Right lung (tissue), 5 donors: Measurements from ENCODE around the gene RBM47. TPM values are rescaled to one million over a fixed set of nuclear protein-coding genes. Genes with fewer than 3 reads are reported as not detected.
"Not testable (repeated sequence)": the region's sequence is repeated elsewhere in the genome, so short reads cannot be mapped to it uniquely, and the experiment has no call there.

Source experiments
- DNase-seq, 2 donors: peaks; one replicate each; pipeline ENCODE4 v3.0.0-alpha.2; 2013
- polyA plus RNA-seq, 5 donors: library from polyadenylated mRNA; unstranded; fragments of 120-200 nt; gene quantifications; one replicate each; pipeline versions ENCODE4 v1.2.1 to v1.2.3, GENCODE V29; 2013; ENCODE audit warnings: inconsistent platforms in 1 of 5, low replicate concordance in 1 of 5; ENCODE audit not compliant: insufficient read length in 5 of 5, insufficient read depth in 1 of 5

Gene RBM47
- polyA plus RNA-seq, 5 donors = 21.4 to 30.8 (median 25.9) TPM

GRCh38 chr4:40563401-40563800, 66.3 kb downstream of the RBM47 start:
- no peak for DNase-seq

- no peak for DNase-seq
These were observed 67.0 kb downstream of the RBM47 start for GRCh38 chr4:40562681-40563080.

GRCh38 chr4:40562208-40562607, 67.5 kb downstream of the RBM47 start:
- no peak for DNase-seq

GRCh38 chr4:40561543-40562177, 68.0 kb downstream of the RBM47 start:
- DNase-seq = not testable (repeated sequence)

- DNase-seq = no peak
These were observed 69.8 kb downstream of the RBM47 start for GRCh38 chr4:40559585-40560465.

- DNase-seq = no peak
These were observed 71.9 kb downstream of the RBM47 start for GRCh38 chr4:40557736-40558135.

GRCh38 chr4:40555176-40555900, 74.3 kb downstream of the RBM47 start:
- no peak for DNase-seq

GRCh38 chr4:40554641-40555040, 75.0 kb downstream of the RBM47 start:
- DNase-seq = not testable (repeated sequence)

GRCh38 chr4:40553995-40554394, 75.7 kb downstream of the RBM47 start:
- DNase-seq = no peak

GRCh38 chr4:40552536-40552935, 77.1 kb downstream of the RBM47 start:
- DNase-seq = no peak

- DNase-seq = not testable (repeated sequence)
These were observed 78.0 kb downstream of the RBM47 start for GRCh38 chr4:40551568-40552136.

- DNase-seq = peak; percentile 42 to 43
These were observed 78.7 kb downstream of the RBM47 start for GRCh38 chr4:40550948-40551462.

- DNase-seq = no peak
These were observed 79.5 kb downstream of the RBM47 start for GRCh38 chr4:40550196-40550595.

- no peak for DNase-seq
These were observed 81.4 kb downstream of the RBM47 start for GRCh38 chr4:40548256-40548655.

GRCh38 chr4:40547789-40548132, 81.9 kb downstream of the RBM47 start:
- DNase-seq = no peak

- DNase-seq = no peak
These were observed 82.5 kb downstream of the RBM47 start for GRCh38 chr4:40546969-40547788.

- DNase-seq = no peak
These were observed 83.2 kb downstream of the RBM47 start for GRCh38 chr4:40546506-40546905.

GRCh38 chr4:40545487-40545886, 84.2 kb downstream of the RBM47 start:
- not testable (repeated sequence) for DNase-seq

GRCh38 chr4:40544221-40544620, 85.4 kb downstream of the RBM47 start:
- no peak for DNase-seq

- DNase-seq = no peak
These were observed 88.9 kb downstream of the RBM47 start for GRCh38 chr4:40540800-40541199.

- DNase-seq = no peak
These were observed 93.6 kb downstream of the RBM47 start for GRCh38 chr4:40536032-40536431.
